ENCODE data around the gene PHYKPL.

- TF ChIP-seq SMC3 (conservative IDR thresholded peaks at IDR 0.05; ENCODE audit: poor library complexity) (no peak), CTCF (IDR thresholded peaks at IDR 0.05; ENCODE audit: poor library complexity, severe bottlenecking) (no peak), MXI1 (conservative IDR thresholded peaks at IDR 0.05; ENCODE audit: poor library complexity, severe bottlenecking) (no peak), EZH2 (IDR thresholded peaks at IDR 0.05; ENCODE audit: borderline replicate concordance, insufficient read depth, low read length, poor library complexity, severe bottlenecking) (no peak), RAD21 (conservative IDR thresholded peaks at IDR 0.05) (no peak), TAF1 (IDR thresholded peaks at IDR 0.05; ENCODE audit: low read depth) (no peak), POLR2AphosphoS5 (IDR thresholded peaks at IDR 0.05) (no peak), REST (IDR thresholded peaks at IDR 0.05; ENCODE audit: borderline replicate concordance) (no peak), EP300 (conservative IDR thresholded peaks at IDR 0.05; ENCODE audit: poor library complexity, severe bottlenecking) (no peak)
Observed at GRCh38 chr5:178209334-178210072, 23.1 kb downstream of the PHYKPL start.

Measured in neural cell (in vitro differentiated cells).